Tongue (tissue), 2 donors: ENCODE data around the gene SLC5A11. TPM values are rescaled to one million over a fixed set of nuclear protein-coding genes. Genes with fewer than 3 reads are reported as not detected.
A peak's percentile ranks its signal among the peaks of the same experiment; 100 is the strongest.
"Not testable (repeated sequence)": the region's sequence is repeated elsewhere in the genome, so short reads cannot be mapped to it uniquely, and the experiment has no call there.

ENCODE experiments used
- DNase-seq: peaks from one replicate; pipeline ENCODE4 v3.0.0-alpha.2; 2015
- total RNA-seq: library from RNA; depleted of rRNA; stranded (reverse); fragments of >200 nt; gene quantifications from one replicate; pipeline ENCODE4 v1.2.3, GENCODE V29; 2014

The SLC5A11 gene
- total RNA-seq, 1 donor from 2014 or later: not detected

GRCh38 chr16:24861461-24861860 lies 15.7 kb downstream of the SLC5A11 start:
- no peak for DNase-seq

DNA sequence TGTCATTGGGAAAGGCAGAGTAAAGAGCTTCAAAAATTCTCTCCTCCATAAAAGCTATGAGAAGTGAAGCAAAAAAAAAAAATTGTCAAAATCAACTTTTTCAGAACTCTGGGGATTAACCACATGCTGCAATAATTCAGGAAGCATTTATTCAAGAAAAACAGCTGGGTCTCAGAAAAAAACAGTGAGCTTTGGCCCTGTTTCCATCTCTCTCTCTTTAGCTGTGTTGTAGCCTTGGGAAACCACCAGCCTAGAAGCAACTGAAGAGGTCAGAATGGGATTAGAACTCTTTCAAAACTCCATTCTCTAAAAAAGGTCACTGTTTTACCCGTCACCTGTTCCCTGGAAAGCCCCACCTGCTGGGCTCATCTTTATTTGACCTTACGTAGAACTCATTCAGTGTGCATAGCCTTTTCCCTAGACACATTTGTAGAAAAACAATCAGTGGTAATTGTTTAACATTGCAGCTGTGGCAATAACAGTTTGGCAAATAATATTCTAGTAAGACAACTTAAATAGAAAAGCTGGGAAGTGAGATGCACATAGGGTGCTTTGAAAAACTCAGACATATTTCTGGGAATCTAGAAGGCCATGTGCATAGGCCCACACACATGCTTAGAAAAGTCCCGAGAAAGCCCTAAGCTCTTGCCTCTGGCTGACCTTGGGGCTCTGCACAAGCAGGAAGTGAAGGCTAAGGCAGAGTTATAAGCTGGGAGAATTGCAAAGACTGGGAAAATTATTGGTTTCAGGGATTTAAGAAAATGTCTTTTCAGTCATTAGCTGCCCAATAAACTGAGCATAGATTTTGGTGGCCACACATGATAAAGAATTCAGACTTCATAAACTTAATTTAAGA lies 18.0 kb downstream of the SLC5A11 start:
- no peak for DNase-seq

- DNase-seq: no peak
Observed at GRCh38 chr16:24869033-24869432, 23.3 kb downstream of the SLC5A11 start.

DNA sequence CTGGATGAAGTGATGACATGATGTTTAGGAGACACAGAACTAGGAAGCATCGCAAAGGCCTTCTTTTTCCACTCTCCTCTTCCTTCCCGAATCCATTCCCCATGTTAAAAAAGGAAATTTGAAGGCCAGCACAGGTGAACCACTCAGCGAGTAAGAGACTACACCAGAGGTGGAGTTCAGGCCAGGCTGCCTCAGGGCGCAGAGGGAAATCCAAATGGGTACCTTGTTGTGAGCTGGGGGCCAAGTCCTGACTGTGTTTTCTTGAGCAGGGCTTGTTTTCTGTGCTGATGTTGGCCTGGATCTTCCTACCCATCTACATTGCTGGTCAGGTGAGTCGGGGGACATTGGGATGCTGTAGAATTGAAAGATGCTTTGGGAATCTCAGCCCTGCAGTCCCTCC lies 26.1 kb downstream of the SLC5A11 start:
- DNase-seq: no peak

- DNase-seq: no peak
Observed at GRCh38 chr16:24873028-24873427, 27.3 kb downstream of the SLC5A11 start.

GRCh38 chr16:24875466-24875865 lies 29.7 kb downstream of the SLC5A11 start:
- DNase-seq: no peak

DNA sequence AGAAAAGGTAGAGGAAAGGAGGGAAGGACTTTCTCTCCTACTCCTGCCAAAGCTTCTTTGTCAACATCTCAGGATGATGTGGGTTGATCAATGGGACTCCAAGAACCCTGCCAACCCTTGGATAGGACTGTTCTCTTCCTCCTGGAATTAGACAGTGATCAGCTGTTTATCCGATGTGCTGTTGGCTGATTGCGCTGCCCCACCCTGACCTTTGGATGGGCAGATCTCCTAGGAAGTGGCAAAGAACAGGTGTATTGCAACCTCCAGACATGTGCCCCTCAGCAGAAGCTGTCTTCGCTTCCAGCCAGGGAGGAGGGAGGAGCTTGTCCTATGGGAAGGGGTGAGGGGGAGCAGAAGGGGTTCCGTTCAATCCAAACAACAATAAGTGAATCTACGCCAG lies 30.5 kb downstream of the SLC5A11 start:
- DNase-seq: no peak

DNA sequence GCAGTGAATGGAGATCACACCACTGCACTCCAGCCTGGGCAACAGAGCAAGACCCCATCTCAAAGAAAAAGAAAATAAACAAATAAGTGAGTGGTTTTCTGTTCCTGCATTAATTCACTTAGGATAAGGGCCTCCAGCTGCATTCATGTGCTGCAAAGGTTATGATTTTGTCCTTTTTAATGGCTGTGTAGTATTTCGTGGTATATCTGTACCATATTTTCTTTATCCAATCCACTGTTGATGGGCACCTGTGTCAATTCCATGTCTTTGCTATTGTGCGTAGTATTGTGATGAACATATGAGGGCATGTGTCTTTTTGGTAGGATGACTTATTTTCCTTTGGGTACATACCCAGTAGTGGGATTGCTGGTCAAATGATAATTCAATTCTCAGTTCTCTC lies 33.9 kb downstream of the SLC5A11 start:
- DNase-seq: no peak

DNA sequence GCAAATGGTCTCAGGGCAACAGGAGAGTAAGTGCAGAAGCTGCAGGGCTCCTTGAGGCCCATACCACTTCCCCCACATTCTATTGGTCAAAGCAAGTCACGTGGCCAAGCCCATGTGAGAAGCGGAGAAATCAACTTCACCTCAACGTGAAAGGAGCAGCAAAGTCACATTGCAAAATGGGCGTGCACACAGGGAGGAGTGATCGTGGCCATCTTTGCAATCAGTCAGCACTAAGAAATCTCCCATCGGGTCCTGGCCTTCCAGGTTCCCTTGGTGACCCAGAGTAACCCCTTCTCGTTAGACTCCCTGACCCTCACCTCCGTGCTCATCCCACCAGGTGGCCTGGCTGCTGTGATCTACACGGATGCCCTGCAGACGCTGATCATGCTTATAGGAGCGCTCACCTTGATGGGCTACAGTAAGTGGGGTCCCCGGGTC lies 38.0 kb downstream of the SLC5A11 start:
- DNase-seq: no peak

- DNase-seq: no peak
Observed at GRCh38 chr16:24887472-24887871, 41.7 kb downstream of the SLC5A11 start.

- peak; percentile 18 for DNase-seq
Observed at GRCh38 chr16:24890746-24891145, 45.0 kb downstream of the SLC5A11 start.

DNA sequence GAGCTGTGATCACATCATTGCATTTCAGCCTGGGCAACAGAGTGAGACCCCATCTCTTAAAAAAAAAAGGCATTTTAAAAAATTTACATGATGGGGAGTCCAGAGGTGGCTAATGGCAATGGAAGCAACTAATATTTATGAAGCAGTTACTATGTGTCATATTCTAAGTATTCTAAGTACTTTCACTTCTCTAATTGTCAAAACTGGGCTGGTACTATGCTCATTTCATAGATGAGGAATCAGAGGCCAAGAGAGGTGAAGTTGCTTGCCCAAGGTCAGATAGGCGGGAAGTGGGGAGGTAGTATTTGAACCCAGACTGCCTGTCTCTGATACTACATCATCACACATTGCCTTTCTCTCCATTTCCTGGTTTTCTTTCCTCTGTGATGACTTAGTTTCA lies 50.7 kb downstream of the SLC5A11 start:
- DNase-seq: no peak

DNA sequence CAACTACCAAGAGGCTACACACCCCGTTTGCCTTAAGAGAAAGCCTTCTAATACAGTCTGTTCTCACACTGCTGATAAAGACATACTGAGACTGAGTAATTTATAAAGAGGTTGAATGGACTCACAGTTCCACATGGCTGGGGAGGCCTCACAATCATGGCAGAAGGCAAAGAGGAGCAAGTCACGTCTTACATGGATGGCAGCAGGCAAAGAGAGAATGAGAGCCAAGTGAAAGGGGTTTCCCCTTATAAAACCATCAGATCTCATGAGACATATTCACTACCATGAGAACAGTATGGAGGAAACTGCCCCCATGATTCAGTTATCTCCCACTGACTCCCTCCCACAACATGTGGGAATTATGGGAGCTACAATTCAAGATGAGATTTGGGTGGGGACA lies 51.8 kb downstream of the SLC5A11 start:
- DNase-seq: not testable (repeated sequence)

DNA sequence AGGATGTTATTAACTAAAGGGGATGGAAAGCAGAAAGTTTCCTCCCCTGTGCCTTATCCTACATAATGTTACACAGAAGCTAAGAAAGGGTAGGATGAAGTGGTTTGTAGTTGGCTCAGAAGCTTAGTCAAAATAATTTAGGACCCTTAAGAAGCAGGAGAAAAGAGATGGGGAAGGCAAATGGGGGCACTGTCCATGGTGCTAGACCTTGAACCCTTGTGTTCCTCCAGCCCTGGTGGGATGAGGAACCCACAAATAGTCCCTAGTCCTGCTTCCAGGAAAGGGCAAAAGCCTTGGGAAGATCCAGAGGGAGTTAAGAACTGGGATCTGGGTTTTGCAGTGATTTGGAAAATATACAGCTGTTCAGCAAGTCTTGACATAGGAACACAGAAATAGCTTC lies 54.5 kb downstream of the SLC5A11 start:
- DNase-seq: no peak

DNA sequence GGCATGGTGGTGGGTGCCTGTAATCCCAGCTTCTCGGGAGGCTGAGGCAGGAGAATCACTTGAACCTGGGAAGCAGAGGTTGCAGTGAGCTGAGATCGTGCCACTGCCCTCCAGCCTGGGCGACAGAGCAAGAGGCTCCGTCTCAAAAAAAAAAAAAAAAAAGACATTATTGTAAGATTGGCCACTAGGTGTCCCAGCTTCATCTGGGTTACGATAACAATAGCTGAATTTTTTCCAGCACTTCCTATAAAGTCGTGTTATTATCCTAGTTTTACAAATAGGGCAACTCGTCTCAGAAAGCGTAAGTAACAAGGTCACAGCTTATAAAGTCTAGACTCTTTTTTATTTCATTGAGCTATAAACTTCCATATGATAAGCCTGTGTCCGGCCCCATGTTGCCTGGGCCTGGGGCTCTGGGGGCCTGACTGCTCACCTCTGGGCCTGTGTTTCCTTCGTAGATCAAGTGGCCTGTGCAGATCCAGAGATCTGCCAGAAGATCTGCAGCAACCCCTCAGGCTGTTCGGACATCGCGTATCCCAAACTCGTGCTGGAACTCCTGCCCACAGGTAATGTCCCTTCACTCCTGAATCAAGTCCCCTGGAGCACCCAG lies 60.5 kb downstream of the SLC5A11 start:
- DNase-seq: peak; percentile 3

GRCh38 chr16:24906901-24907300 lies 61.1 kb downstream of the SLC5A11 start:
- DNase-seq: no peak

GRCh38 chr16:24908716-24909115 lies 63.0 kb downstream of the SLC5A11 start:
- DNase-seq: no peak

DNA sequence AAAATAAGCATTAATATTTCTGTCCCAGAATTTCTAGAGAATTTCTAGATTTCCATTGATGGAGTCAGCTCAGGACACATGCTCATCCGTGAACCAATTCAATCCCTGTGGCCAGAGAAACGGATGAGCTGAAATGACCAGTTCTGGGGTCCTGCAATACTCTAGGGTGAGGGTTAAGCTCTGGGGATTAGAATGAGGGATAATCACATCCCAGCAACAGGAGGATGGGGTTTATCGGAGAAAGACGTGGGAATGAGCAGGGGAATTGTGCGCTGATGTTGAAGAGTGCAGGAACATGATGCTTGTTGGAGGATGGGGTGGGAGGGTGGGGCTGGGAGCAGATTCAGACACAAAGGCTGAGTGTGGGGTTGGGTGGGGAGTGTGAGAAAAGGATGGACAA lies 64.1 kb downstream of the SLC5A11 start:
- no peak for DNase-seq

GRCh38 chr16:24915019-24915418 lies 69.3 kb downstream of the SLC5A11 start:
- no peak for DNase-seq

DNA sequence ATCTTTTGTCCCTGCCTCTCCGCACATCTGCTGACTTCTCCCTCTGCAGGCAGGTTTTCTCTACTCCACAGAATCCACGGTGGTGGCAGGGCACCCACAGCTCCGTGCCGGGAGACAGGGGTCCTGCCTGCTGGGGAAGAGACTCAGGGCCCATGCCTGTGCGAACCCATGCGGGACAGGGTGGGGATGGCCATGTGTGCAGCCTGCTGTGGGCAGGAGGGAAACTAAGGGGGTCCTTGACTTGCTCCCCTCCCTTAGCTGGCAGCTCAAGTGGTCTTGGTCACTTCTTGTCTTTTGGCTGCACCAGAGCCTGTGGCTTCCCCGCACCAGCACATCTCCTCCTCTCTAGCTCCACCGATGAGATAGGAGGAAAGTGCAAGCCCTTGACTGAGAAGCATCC lies 69.8 kb downstream of the SLC5A11 start:
- DNase-seq: no peak

GRCh38 chr16:24917236-24917635 lies 71.5 kb downstream of the SLC5A11 start:
- no peak for DNase-seq

- DNase-seq: no peak
Observed at GRCh38 chr16:24917891-24918290, 72.1 kb downstream of the SLC5A11 start.

DNA sequence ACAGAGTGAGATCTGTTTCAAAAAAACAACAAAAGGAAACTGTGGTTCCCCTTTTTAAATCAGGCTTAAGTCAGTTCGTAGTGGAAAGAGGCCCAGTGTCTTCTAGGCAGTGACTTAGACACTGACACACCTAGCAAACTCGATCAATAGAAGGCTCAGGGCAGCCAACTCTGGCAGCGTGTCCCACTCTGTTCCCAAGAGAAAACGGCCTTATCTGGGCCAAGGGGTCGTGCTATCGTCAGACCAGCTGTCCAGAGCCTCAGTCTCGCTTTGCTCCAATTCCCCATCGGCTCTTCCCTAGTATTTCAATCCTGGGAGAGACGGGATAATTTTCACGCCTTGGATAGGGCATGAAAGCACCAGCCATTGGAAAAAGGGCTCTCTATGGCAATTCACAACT lies 72.9 kb downstream of the SLC5A11 start:
- DNase-seq: no peak

DNA sequence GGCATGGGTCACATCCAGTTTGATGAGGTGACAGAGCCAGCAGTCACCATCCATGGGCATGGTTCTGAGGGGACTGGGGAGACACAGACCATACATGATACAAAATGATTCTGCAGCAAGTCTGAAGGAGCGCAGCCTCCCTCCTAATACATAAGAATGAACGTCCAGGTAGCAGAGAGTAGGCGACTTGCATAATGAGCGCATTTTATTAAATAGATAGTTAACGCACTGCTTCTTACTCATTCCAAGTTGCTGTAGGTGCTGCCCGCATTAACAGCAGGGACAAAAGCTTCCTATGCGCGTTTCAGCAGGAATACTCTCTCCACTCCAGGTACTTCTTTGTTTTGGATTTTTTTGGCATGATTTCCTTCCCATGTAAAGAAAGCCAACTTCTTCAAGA lies 73.8 kb downstream of the SLC5A11 start:
- DNase-seq: no peak
